NCI-H446 treated with DMSO at 0.1 percent for 48 hours (cell line): Measurements from ENCODE around the gene CCNT1.
A peak's percentile ranks its signal among the peaks of the same experiment; 100 is the strongest.
"Not testable (repeated sequence)": the region's sequence is repeated elsewhere in the genome, so short reads cannot be mapped to it uniquely, and the experiment has no call there.

Experiments
- DNase-seq: peaks from one replicate; lab custom pipeline; 2025; lab: John Stamatoyannopoulos, UW

CCNT1 gene

GRCh38 chr12:48691826-48692487, 24.6 kb downstream of the CCNT1 start:
- no peak for DNase-seq

GRCh38 chr12:48690990-48691389, 25.5 kb downstream of the CCNT1 start:
- no peak for DNase-seq

- DNase-seq, result no peak
Observed at GRCh38 chr12:48690436-48690835, 26.1 kb downstream of the CCNT1 start.

- no peak for DNase-seq
Observed at GRCh38 chr12:48688836-48689235, 27.7 kb downstream of the CCNT1 start.

GRCh38 chr12:48687592-48687991, 28.9 kb downstream of the CCNT1 start:
- no peak for DNase-seq

- DNase-seq, result no peak
Observed at GRCh38 chr12:48686615-48687334, 29.7 kb downstream of the CCNT1 start.

GRCh38 chr12:48686037-48686595, 30.4 kb downstream of the CCNT1 start:
- DNase-seq, result no peak

GRCh38 chr12:48683534-48683933, 33.0 kb downstream of the CCNT1 start:
- DNase-seq, result no peak

GRCh38 chr12:48682927-48683326, 33.6 kb downstream of the CCNT1 start:
- DNase-seq, result no peak

GRCh38 chr12:48682533-48682905, 34.0 kb downstream of the CCNT1 start:
- DNase-seq, result not testable (repeated sequence)

- peak; percentile 96 for DNase-seq
Observed at GRCh38 chr12:48681710-48682532, 34.6 kb downstream of the CCNT1 start, which contains the start of gene KANSL2. Gene KANSL2 (minus strand): TSS chr12:48682238. CDS start chr12:48681632, 606 bp downstream.

- no peak for DNase-seq
Observed at GRCh38 chr12:48681399-48681709, 35.2 kb downstream of the CCNT1 start.

- no peak for DNase-seq
Observed at GRCh38 chr12:48680861-48681260, 35.6 kb downstream of the CCNT1 start.

GRCh38 chr12:48678551-48679185, 37.8 kb downstream of the CCNT1 start:
- no peak for DNase-seq

- DNase-seq, result no peak
Observed at GRCh38 chr12:48671231-48671856, 45.2 kb downstream of the CCNT1 start.

- no peak for DNase-seq
Observed at GRCh38 chr12:48668996-48669395, 47.5 kb downstream of the CCNT1 start.

- no peak for DNase-seq
Observed at GRCh38 chr12:48659863-48660262, 56.6 kb downstream of the CCNT1 start.

GRCh38 chr12:48651681-48652080, 64.8 kb downstream of the CCNT1 start:
- no peak for DNase-seq

GRCh38 chr12:48645354-48645753, 71.2 kb downstream of the CCNT1 start:
- DNase-seq, result not testable (repeated sequence)

- DNase-seq, result no peak
Observed at GRCh38 chr12:48643011-48643410, 73.5 kb downstream of the CCNT1 start.

GRCh38 chr12:48641752-48642555, 74.6 kb downstream of the CCNT1 start:
- DNase-seq, result not testable (repeated sequence)
